Lung microvascular endothelial cell (primary cell): Measurements from ENCODE around the gene LRRK2. TPM values are rescaled to one million over a fixed set of nuclear protein-coding genes. Genes with fewer than 3 reads are reported as not detected.
A peak's percentile ranks its signal among the peaks of the same experiment; 100 is the strongest.
"Not testable (repeated sequence)": the region's sequence is repeated elsewhere in the genome, so short reads cannot be mapped to it uniquely, and the experiment has no call there.

Source experiments
- DNase-seq, 2 donors: peaks; one replicate each; pipeline versions ENCODE4 v3.0.0 to v3.0.0-alpha.2; 2010; ENCODE audit warnings: low read depth in 2 of 2
- total RNA-seq: library from RNA; depleted of rRNA; stranded (reverse); fragments of >200 nt; gene quantifications from 2 replicates; pipeline ENCODE4 v1.2.1, GENCODE V29; 2014

The LRRK2 gene
- total RNA-seq: 0.20 and 0.44 TPM in 2 replicates

DNA sequence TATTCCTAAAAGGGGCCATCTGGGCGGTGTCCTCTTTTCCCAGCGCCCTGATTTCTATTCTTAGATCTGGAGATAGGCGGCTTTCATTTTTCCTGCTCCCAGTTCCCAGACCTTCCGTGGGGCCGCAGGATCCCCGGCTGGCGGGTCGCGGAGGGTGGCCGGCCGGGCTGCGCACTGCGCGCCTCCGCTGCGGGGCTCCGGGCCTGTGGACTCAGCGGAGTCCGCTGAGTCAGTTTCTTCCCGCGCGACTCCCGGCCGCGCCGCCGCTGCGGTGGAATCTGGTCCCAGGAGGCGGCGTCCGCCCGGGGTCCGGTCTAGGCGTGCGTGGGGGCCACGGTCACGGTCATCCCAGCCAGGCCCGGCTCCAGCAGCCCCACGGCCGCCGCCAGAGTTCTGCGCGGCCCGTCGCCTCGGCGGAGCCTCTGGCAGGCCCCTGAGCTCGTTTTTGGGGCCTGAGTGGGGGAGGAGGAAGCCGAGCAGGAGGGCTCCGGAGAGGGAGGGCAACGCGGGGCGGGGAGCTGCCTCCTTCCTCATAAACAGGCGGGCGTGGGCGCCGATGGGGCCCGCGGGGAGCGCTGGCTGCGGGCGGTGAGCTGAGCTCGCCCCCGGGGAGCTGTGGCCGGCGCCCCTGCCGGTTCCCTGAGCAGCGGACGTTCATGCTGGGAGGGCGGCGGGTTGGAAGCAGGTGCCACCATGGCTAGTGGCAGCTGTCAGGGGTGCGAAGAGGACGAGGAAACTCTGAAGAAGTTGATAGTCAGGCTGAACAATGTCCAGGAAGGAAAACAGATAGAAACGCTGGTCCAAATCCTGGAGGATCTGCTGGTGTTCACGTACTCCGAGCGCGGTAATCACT lies at the start of gene LRRK2:
TSS of gene LRRK2 (plus strand) at position 559 of the 853 bp plus-strand sequence. CDS start at position 694, 135 bp downstream.
- DNase-seq: peak; percentile 11 to 75

DNA sequence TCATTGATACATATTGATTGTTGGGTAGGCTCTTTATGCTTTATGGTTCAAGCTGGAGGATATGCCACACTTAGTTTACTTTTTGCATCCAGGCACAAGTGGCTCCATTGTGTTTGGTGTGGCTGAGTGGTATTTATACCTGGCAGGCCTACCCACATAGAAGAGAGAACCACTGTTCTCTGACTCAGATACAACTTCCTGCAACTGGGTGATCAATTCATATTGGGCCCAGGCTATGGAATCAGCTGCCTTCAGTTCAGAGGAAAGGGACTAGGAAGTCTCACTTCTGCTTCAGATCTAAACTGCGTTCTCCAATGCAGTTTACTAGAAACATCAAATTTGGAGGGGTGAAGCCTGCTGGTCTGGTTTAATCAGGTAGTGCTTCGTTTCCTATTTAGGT lies 49.8 kb upstream of the LRRK2 start:
- DNase-seq: no peak

GRCh38 chr12:40175489-40175888 lies 49.3 kb upstream of the LRRK2 start:
- DNase-seq: no peak

DNA sequence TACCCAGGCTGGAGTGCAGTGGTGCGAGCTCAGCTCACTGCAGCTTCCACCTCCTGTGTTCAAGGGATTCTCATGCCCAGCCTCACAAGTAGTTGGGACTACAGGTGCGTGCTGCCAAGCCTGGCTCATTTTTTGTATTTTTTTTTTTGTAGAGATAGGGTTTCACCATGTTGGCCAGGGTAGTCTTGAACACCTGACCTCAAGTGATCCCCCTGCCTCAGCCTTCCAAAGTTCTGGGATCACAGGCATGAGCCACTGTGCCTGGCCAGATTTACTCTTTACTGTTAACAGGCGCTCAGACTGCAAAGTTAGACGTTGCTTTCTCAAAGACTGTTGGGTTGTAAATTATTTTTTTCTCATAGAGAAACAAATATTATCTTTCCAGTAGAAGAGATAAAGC lies 46.1 kb upstream of the LRRK2 start:
- DNase-seq: no peak

DNA sequence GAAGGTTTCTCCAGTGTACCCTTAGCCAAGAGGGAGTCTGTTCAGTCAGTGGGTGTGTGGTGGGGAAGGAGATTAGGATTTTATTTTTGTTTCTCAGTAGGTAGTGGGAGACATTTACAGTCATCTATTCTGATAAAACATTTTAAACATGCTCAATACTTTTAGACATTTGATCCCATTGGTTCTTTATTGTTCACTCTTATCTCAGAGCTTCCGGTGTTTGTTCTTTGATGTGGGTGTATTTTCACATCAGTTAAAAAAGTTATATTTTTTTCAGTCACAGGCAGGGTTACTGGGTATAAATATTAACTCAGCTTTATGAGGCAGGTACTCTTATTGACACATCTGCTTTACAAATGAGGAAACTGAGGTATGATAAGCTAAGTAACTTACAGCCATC lies 43.3 kb upstream of the LRRK2 start:
- DNase-seq: no peak

DNA sequence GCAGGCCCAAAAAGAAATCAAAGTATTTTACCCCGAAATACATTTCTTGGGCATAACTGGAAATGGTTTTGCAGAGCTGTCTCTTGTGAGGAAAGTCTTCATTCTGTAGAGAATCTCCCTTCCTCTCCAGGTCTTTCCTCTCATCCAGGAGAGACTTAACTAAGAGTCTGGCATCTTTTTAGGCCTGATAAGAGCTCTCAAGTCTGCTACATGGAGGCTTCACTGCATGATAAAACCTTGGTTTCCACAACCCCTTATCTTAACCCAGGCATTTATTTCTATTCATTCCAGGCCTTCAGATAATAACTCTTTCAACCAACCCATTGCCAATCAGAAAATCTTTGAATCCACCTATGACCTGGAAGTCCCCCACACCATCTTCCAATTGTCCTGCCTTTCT lies 41.1 kb upstream of the LRRK2 start:
- DNase-seq: no peak

- no peak for DNase-seq
Observed at GRCh38 chr12:40184493-40185302, 40.1 kb upstream of the LRRK2 start.

- no peak for DNase-seq
Observed at GRCh38 chr12:40185303-40185693, 39.5 kb upstream of the LRRK2 start.

DNA sequence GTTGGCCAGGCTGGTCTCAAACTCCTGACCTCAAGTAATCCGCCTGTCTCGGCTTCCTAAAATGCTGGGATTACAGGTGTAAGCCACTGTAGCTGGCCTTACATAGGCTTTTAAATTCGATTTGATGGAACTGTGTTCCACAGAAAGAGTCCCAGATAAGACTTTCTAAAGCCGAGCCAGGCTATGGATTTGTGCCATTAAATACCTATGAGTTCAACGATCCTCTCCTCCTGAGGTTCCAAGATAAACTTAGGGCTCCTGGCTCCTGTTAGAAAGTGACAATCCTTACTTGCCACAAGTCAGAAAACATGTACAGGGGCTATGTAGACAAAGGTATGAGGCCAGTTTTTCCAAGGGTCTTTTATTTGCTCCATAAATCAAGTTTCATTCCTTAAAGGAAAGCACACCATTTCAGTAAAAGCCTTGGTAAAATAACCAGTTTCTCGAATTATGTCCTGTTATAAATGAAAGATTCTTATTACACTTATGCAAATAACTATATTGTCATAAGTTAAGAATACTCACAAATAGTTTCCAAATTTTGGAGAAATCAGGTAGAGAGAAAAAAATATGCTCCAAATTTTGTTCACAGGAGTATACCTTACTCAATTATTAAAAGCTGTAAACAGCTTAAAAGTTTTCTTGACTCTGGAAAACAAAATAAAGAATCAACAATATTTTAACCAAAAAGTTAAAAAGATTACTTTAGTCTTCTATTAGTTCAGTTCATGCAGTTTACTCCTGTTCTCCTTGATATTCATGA lies 36.1 kb upstream of the LRRK2 start:
- DNase-seq: no peak

DNA sequence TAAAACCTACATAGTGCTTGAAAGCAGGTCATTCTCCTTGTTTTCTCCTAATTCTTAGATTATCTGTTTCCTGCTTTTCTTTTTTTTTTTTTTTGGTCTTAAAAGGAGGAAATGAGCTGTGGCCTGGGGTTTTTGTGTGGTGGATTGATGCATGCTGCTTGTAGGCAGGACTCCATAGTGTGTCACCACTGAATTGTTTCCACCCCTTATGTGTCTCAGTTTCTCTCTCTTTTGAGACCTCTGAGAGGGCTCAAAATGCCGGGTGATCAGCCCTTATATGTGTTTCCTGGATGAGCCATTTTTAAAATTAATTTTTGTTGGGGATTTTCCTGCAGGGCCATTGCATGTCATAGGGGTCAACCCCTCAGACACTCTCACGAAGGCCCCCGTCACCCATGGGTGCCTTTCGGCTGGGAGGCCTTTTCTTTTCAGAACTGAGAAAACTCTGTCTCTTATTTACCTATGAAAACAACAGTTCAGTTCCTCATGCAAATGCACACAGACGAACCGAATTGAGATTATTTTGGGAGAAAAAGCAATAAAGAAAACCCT lies 32.0 kb upstream of the LRRK2 start:
- peak in 1 of 2 donors; percentile 65 for DNase-seq

DNA sequence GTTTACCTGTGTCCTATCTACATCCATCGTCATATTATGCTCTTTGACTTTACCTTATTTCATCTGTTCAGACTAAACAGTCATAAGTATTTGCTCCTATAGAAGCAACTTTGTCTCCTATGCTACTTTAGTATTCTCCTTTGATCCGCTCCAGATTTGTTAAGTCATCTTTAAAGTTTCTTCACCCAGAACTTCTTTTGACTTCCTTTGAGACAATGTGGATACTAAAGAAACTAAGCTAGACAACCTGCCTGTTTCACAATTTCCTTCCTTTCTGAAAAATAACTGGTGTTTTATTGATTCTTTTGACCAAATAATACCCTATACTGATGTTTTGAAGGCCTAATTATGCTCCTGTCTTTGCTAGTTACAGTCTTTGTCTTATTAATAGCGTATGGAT lies 30.0 kb upstream of the LRRK2 start:
- DNase-seq: no peak

DNA sequence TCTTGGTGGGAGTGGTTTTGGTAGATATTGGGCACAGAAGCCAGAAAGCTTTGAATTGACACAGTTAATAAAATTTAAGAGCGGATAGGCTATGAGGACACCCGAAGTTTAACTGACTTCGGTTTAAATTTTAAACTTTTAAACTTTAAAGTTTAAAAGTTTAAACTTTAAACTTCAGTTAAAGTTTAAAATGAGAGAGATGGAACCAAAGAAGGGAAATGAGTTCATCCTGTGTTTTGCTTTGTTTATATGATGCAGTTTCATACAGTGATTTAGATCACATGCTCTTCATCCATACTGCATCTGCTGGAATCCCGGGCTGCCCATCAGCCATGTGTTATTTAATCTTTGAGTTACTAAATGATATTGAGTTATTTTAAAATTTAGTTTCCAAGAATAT lies 27.2 kb upstream of the LRRK2 start:
- no peak for DNase-seq

GRCh38 chr12:40198601-40199000 lies 26.2 kb upstream of the LRRK2 start:
- peak in 1 of 2 donors; percentile 31 for DNase-seq

DNA sequence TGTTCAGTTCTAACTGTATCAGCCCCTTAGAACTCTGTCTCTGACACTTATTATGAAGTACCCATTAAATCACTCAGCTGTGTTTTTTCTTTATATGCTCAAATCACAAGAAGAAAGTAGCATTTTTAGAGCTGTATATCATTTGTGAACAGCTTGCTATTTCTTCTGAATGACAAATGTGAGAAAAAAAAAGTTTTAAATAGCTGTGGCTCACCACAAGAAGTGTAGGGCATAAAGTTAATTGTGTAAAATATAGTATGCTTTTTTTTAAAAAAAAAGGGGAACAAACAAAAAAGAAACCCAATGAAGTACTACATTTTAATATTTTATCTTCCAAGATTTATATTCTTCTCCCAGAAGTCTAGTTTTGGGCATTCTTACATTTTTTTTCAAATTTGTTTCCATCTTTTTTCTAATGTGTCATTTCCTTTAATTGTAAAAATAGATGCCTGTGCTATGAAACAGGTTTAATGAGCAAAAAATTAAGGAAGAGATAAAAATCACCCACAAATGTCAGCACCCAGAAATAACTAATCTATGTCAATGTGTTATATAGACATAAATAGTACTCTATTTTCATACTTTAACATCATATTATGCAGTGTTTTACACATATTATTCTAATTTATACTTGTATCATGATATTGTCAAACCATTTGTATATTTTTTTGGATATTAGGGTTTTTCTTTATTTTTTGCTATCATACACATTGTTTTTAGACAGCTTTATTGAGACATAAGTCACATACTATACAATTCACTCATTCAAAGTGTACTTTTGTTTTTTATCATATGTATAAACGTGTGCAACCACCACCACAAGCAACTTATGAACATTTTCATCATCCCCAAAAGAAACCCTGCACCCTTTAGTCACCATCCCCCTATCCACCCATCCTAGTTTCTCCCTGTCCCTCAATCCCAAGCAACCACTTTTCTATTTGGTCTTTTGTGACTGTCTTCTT lies 22.4 kb upstream of the LRRK2 start:
- peak in 1 of 2 donors; percentile 24 for DNase-seq

DNA sequence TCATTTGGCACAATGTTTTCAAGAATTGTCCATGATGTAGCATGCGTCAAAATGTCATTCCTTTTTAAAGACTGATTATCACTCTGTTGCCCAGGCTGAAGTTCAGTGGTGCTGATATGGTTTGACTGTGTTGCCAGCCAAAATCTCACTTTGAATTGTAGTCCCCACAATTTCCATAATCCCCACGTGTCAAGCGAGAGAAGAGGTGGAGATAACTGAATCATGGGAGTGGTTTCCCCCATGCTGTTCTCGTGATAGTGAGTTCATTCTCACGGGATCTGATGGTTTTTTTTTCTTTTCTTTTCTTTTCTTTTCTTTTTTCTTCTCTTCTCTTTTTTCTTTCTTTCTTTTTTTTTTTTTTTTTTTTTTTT lies 21.8 kb upstream of the LRRK2 start:
- no peak for DNase-seq

DNA sequence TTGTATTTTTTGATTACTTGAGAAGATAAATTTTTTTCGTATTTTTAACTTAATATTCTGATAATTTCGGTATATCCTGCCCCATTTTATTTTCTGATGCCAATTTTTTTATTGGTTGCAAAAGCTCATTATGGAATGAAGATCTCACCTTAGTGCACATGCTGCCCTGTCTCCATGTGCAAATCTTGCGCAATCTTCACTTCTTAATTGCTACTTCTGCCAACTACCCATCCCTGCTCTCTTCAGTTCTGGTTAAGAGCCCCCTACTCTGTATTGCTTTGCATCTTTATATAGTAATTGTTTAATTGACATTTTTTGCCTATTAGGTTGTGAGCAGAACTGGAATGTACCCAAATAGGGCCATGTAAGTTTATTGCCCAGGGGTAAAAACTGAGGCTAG lies 20.5 kb upstream of the LRRK2 start:
- no peak for DNase-seq

DNA sequence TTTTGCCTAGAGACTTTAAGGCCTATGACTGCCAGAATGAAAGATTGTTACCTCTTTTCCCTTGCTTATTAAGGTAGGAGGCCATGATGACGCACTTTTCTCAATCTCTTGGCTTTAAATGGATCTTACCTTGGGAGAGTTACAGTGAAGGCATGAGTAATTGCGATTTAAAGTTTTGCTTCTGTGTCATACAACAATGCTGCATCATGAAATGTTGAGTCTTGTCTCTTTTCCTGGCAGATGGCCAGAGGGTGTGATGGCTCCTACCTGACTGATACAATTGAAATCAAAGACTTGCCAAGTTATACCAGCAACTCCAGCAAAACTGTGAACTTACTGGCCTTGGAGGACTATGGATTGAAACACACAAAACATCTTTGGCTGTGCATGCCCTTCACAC lies 17.2 kb upstream of the LRRK2 start:
- DNase-seq: no peak

DNA sequence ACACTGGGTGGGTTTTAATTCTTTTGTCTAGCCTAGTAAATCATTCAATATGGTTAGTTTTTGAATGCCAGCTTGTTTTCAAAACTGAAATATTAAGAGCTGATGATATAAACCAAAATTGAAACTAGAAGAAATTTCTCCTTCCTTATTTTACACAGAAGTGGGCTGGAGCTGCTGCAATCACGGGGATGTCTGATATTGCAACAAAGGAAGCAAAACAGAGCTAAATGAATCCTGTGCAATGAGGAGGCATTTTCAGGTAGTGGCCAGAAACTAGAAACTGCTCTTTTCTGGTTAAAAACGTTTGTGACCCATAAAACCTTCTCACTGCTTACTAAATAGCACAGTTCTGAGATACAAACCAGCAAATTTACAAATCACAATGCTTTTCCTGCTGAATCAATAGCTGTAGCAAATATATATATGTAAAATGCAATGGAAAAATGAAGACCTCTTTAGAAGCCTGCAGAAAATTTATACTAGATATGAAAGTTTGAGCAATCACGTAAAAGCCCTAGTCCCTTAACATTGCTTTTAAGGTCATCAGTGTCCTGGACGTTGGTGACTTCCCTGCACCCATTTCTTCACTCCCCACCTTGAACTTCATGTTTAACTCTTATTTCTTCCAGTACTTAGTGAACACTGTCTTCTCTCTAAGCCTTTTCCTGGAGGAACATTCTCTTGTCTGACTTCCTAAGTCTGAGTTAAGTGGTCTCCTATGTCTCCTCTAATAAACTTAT lies 15.9 kb upstream of the LRRK2 start:
- no peak for DNase-seq

DNA sequence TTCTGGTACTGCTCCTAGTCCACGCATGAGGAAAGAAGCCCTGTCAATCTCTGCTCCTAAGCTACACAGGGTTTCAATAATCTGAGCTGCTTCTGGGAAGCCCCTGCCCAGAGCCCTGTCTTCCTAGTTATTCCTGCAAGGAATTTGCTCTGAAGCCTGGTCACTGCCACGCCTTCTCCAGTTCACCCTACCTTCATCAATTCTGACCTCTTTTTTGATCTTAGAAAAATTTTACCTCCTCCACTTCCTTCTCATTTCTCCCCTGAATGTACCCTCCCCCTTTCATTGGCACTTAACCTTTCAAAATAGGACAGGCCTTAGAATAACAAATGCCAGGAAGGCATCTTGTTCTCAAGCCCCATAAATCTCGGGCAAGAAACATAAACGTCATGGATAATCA lies 14.9 kb upstream of the LRRK2 start:
- peak in 1 of 2 donors; percentile 11 for DNase-seq

DNA sequence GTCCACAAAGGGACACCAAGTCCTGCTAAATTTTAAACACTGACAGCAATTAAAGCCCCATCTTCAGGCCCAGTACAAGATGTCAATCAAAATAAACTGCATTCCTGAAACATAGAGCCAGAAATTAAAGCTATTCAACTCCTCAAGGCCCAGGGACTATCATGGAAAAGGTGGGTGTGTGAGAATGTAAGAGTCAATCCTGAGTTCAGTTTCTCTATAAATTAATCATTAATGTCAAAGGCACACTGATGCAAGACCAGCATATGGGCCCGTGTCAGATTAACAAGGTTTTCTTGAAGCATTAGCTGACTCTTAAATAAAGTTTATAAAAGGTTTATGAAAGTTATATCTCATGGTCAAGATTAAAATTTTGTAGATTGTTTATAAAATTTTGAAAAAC lies 13.6 kb upstream of the LRRK2 start:
- DNase-seq: not testable (repeated sequence)
